IMR-90 (cell line): ENCODE results near the gene HDDC3. TPM values are rescaled to one million over a fixed set of nuclear protein-coding genes. Genes with fewer than 3 reads are reported as not detected.

Experiments
- ATAC-seq: fragments of 200-7000 bp; cut with Tn5 transposase; 2 replicates; pipeline ENCODE4 v1.9.1; 2020; ENCODE audit warnings: low read depth, mild to moderate bottlenecking, moderate library complexity
- BruUV-seq: library from RNA; stranded (reverse); fragments of 400-500 nt; replicated peaks from 2 replicates; lab custom pipeline; 2021; lab: Mats Ljungman, UMichigan
- CTCF ChIA-PET: fragments of 300-600 bp; formaldehyde crosslinking; extraction: SDS; loops from one replicate; lab custom pipeline; 2021; ENCODE audit warnings: antibody characterized with exemption; lab: Yijun Ruan, JAX
- POLR2A ChIA-PET: fragments of 300-600 bp; sonication (Branson Sonifier 250); formaldehyde crosslinking; loops from one replicate; lab custom pipeline; 2022; ENCODE audit warnings: antibody characterized with exemption; ENCODE audit not compliant: unreplicated experiment; lab: Charles Lee
- DNase-seq: peaks from one replicate; pipeline ENCODE4 v3.0.0; 2013
- H2AFZ ChIP-seq: replicated peaks from 2 replicates; pipeline ENCODE3; 2013; ENCODE audit warnings: low read length, mild to moderate bottlenecking; ENCODE audit not compliant: poor library complexity
- H2AK5ac ChIP-seq: 2 replicates; pipeline ENCODE4 v1.6.1; 2013; ENCODE audit warnings: low read depth, low read length, inconsistent platforms
- H2AK9ac ChIP-seq: replicated peaks from 2 replicates; pipeline ENCODE3; 2013; ENCODE audit warnings: mild to moderate bottlenecking, low read depth, low read length, moderate library complexity; ENCODE audit not compliant: poor library complexity
- H2BK120ac ChIP-seq: 2 replicates; pipeline ENCODE4 v1.6.1; 2013; ENCODE audit warnings: low read depth, low read length, inconsistent platforms
- H2BK15ac ChIP-seq: 3 replicates; pipeline ENCODE4 v1.6.1; 2013; ENCODE audit warnings: low read depth, low read length, inconsistent platforms
- H2BK20ac ChIP-seq: 2 replicates; pipeline ENCODE4 v1.6.1; 2013; ENCODE audit warnings: low read depth, mild to moderate bottlenecking, inconsistent platforms, low read length, moderate library complexity
- H2BK5ac ChIP-seq: 2 replicates; pipeline ENCODE4 v1.6.1; 2013; ENCODE audit warnings: mild to moderate bottlenecking, low read depth, low read length, inconsistent platforms; ENCODE audit not compliant: poor library complexity, severe bottlenecking
- H3K14ac ChIP-seq: replicated peaks from 2 replicates; pipeline ENCODE4 v1.6.1; 2013; ENCODE audit warnings: low read depth, low read length, inconsistent platforms
- H3K18ac ChIP-seq: 2 replicates; pipeline ENCODE4 v1.6.1; 2013; ENCODE audit warnings: low read depth, low read length, control low read depth
- H3K23ac ChIP-seq: 2 replicates; pipeline ENCODE4 v1.6.1; 2013; ENCODE audit warnings: low read depth, low read length, inconsistent platforms
- H3K27ac ChIP-seq: 2 replicates; pipeline ENCODE4 v1.5.1; 2013; ENCODE audit warnings: mild to moderate bottlenecking, control low read depth, low read length; ENCODE audit not compliant: insufficient read depth
- H3K27me3 ChIP-seq: 2 replicates; pipeline ENCODE4 v1.6.1; 2013; ENCODE audit warnings: low read length; ENCODE audit not compliant: control insufficient read depth, insufficient read depth
- H3K36me3 ChIP-seq: 2 replicates; pipeline ENCODE4 v1.6.1; 2013; ENCODE audit warnings: low read length, mixed read lengths; ENCODE audit not compliant: control insufficient read depth, insufficient read depth
- H3K4ac ChIP-seq: 2 replicates; pipeline ENCODE4 v1.6.1; 2013; ENCODE audit warnings: low read depth, low read length, inconsistent platforms
- H3K4me1 ChIP-seq: 2 replicates; pipeline ENCODE4 v1.6.1; 2013; ENCODE audit warnings: low read length, mixed read lengths; ENCODE audit not compliant: control insufficient read depth, insufficient read depth
- H3K4me2 ChIP-seq: 2 replicates; pipeline ENCODE4 v1.6.1; 2013; ENCODE audit warnings: low read depth, mild to moderate bottlenecking, control low read depth, low read length, moderate library complexity
- H3K4me3 ChIP-seq: 2 replicates; pipeline ENCODE4 v1.5.1; 2013; ENCODE audit warnings: low read depth, mild to moderate bottlenecking, control low read depth, low read length, moderate library complexity; ENCODE audit not compliant: insufficient read depth
- H3K56ac ChIP-seq: 2 replicates; pipeline ENCODE4 v1.6.1; 2013; ENCODE audit warnings: low read length, inconsistent platforms; ENCODE audit not compliant: insufficient read depth; ENCODE audit errors: extremely low read depth
- H3K79me1 ChIP-seq, 2 experiments: 2 replicates each; pipeline ENCODE4 v1.6.1; 2013; ENCODE audit warnings: low read length in 2 of 2, inconsistent platforms in 1 of 2, low read depth in 1 of 2
- H3K9ac ChIP-seq: 2 replicates; pipeline ENCODE4 v1.6.1; 2013; ENCODE audit warnings: low read depth, low read length, control low read depth
- H3K9me1 ChIP-seq: 2 replicates; pipeline ENCODE4 v1.6.1; 2013; ENCODE audit warnings: low read length, inconsistent platforms; ENCODE audit not compliant: insufficient read depth
- H3K9me3 ChIP-seq: 2 replicates; pipeline ENCODE4 v1.6.1; 2013; ENCODE audit warnings: low read length; ENCODE audit not compliant: control insufficient read depth, insufficient read depth
- H4K20me1 ChIP-seq: 2 replicates; pipeline ENCODE4 v1.6.1; 2013; ENCODE audit warnings: low read length, inconsistent platforms; ENCODE audit not compliant: insufficient read depth
- H4K5ac ChIP-seq: 2 replicates; pipeline ENCODE4 v1.6.1; 2013; ENCODE audit warnings: mild to moderate bottlenecking, low read depth, low read length, control low read depth
- H4K8ac ChIP-seq, 2 experiments: 2 replicates each; pipeline ENCODE4 v1.6.1; 2013; ENCODE audit warnings: low read depth in 2 of 2, low read length in 2 of 2, control low read depth in 1 of 2, inconsistent platforms in 1 of 2
- H4K91ac ChIP-seq: 2 replicates; pipeline ENCODE4 v1.6.1; 2013; ENCODE audit warnings: low read depth, low read length, inconsistent platforms; ENCODE audit not compliant: insufficient read depth
- CEBPB ChIP-seq: IDR thresholded peaks from 2 replicates; pipeline ENCODE4 v1.6.1; 2012; ENCODE audit warnings: low read depth, low read length, improper control_type of control experiment
- CHD1 ChIP-seq: IDR thresholded peaks from 2 replicates; pipeline ENCODE4 v1.6.1; 2012; ENCODE audit warnings: low read depth, low read length, improper control_type of control experiment
- FOS ChIP-seq: fragments of 150-350 bp; IDR thresholded peaks from 2 replicates; pipeline ENCODE4 v1.6.1; 2016; ENCODE audit warnings: low read depth, low read length
- MAZ ChIP-seq: IDR thresholded peaks from 2 replicates; pipeline ENCODE4 v1.6.1; 2012; ENCODE audit warnings: low read depth, mild to moderate bottlenecking, low read length, improper control_type of control experiment, moderate library complexity, borderline replicate concordance
- MXI1 ChIP-seq: IDR thresholded peaks from 2 replicates; pipeline ENCODE4 v1.6.1; 2012; ENCODE audit warnings: low read depth, mild to moderate bottlenecking, low read length, moderate library complexity, borderline replicate concordance
- NFE2L2 ChIP-seq: fragments of 150-350 bp; IDR thresholded peaks from 2 replicates; pipeline ENCODE4 v1.6.1; 2016; ENCODE audit warnings: low read depth, mild to moderate bottlenecking, low read length
- POLR2A ChIP-seq: IDR thresholded peaks from 2 replicates; pipeline ENCODE4 v1.6.1; 2012; ENCODE audit warnings: mild to moderate bottlenecking, low read depth, low read length
- RCOR1 ChIP-seq: IDR thresholded peaks from 2 replicates; pipeline ENCODE4 v1.6.1; 2012; ENCODE audit warnings: mild to moderate bottlenecking, low read length, improper control_type of control experiment; ENCODE audit not compliant: insufficient replicate concordance
- RFX5 ChIP-seq: IDR thresholded peaks from 2 replicates; pipeline ENCODE4 v1.8.0; 2012; ENCODE audit warnings: low read depth, mild to moderate bottlenecking, low read length, moderate library complexity
- SMC3 ChIP-seq: fragments of 150-350 bp; IDR thresholded peaks from 2 replicates; pipeline ENCODE4 v1.6.1; 2016; ENCODE audit warnings: low read depth, mild to moderate bottlenecking, antibody characterized with exemption, low read length, moderate library complexity
- WGBS, 2 experiments: methylation state at CpG; one replicate each; pipeline versions ENCODE4 v1.1.5 to v1.1.7; 2013; ENCODE audit warnings: missing lambda C conversion rate in 2 of 2; ENCODE audit not compliant: insufficient read length in 1 of 2; ENCODE audit errors: extremely low coverage in 2 of 2; 5-methylcytosine and 5-hydroxymethylcytosine counted together
- dilution Hi-C: fragments of 300-500 bp; cut with HindIII; formaldehyde crosslinking; loops from one replicate; pipeline ENCODE4 v1.14.3; 2018; ENCODE audit warnings: low sequenced_read_pairs; ENCODE audit not compliant: unreplicated experiment
- in situ Hi-C: fragments of 300-500 bp; cut with MboI; formaldehyde crosslinking; loops from 3 replicates; pipeline ENCODE4 v1.14.3; 2019; ENCODE audit warnings: low sequenced_read_pairs, inconsistent platforms, mixed read lengths
- intact Hi-C: fragments of 100-400 bp; cut with micrococcal nuclease; formaldehyde crosslinking; loops from 2 replicates; pipeline ENCODE4 v1.10.0; 2022
- polyA plus RNA-seq, 3 experiments: library from polyadenylated mRNA; depleted of rRNA; stranded (reverse); fragments of >200 nt; gene quantifications; 2 replicates each; pipeline ENCODE4 v1.2.3, GENCODE V29; 2012; ENCODE audit warnings: low replicate concordance in 1 of 3
- total RNA-seq: library from RNA; depleted of rRNA; stranded (reverse); fragments of >200 nt; gene quantifications from 2 replicates; pipeline ENCODE4 v1.2.3, GENCODE V29; 2012
- TF ChIP-seq, protein P1 (sequence below): conservative IDR thresholded peaks from 2 replicates; pipeline ENCODE4 v1.5.1; 2012; ENCODE audit warnings: mild to moderate bottlenecking, low read depth, low read length, improper control_type of control experiment
- TF ChIP-seq, protein P2 (sequence below): fragments of 150-350 bp; IDR thresholded peaks from 2 replicates; pipeline ENCODE4 v1.6.1; 2016; ENCODE audit warnings: low read depth, mild to moderate bottlenecking, low read length, moderate library complexity, borderline replicate concordance

HDDC3 gene
- total and polyA plus RNA-seq, 2 of the 4 experiments (the other 2 are of a cell fraction): 7.9 to 10.7 TPM

DNA sequence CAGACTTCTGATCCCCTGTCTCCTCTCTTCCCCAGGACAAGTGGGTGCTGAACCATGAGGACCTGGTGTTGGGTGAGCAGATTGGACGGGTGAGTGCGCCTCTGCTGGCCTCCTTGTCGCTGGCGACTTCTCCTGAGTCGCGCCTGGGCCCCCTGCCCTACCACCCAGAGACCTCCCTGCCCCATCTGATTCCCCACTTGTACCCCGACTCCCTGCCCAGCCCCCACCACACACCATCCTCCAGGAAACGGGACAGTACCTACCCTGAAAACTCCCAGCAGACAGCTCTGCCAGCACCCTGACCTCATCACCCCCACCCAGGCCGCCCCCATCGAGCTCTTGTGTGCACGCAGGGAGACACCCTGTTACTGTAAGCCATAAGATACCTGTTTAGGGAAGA is 40.3 kb downstream of the HDDC3 start:
- H4K8ac ChIP-seq: no peak overlapping the region
- TF ChIP-seq, protein P1, sequence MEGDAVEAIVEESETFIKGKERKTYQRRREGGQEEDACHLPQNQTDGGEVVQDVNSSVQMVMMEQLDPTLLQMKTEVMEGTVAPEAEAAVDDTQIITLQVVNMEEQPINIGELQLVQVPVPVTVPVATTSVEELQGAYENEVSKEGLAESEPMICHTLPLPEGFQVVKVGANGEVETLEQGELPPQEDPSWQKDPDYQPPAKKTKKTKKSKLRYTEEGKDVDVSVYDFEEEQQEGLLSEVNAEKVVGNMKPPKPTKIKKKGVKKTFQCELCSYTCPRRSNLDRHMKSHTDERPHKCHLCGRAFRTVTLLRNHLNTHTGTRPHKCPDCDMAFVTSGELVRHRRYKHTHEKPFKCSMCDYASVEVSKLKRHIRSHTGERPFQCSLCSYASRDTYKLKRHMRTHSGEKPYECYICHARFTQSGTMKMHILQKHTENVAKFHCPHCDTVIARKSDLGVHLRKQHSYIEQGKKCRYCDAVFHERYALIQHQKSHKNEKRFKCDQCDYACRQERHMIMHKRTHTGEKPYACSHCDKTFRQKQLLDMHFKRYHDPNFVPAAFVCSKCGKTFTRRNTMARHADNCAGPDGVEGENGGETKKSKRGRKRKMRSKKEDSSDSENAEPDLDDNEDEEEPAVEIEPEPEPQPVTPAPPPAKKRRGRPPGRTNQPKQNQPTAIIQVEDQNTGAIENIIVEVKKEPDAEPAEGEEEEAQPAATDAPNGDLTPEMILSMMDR: no peak
- TF ChIP-seq CHD1: no peak
- no peak for TF ChIP-seq MAZ
- no peak for TF ChIP-seq FOS
- no peak for TF ChIP-seq CEBPB
- TF ChIP-seq RFX5: no peak
- TF ChIP-seq, protein P2, sequence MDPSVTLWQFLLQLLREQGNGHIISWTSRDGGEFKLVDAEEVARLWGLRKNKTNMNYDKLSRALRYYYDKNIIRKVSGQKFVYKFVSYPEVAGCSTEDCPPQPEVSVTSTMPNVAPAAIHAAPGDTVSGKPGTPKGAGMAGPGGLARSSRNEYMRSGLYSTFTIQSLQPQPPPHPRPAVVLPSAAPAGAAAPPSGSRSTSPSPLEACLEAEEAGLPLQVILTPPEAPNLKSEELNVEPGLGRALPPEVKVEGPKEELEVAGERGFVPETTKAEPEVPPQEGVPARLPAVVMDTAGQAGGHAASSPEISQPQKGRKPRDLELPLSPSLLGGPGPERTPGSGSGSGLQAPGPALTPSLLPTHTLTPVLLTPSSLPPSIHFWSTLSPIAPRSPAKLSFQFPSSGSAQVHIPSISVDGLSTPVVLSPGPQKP: no peak
- TF ChIP-seq SMC3: no peak
- no peak for TF ChIP-seq MXI1
- no peak for TF ChIP-seq POLR2A
- TF ChIP-seq RCOR1: no peak
- no peak for TF ChIP-seq NFE2L2
- no peaks in the 10 kb centered on the region for H3K79me1 ChIP-seq
- ATAC-seq (no peak), DNase-seq (no peak)
- H3K4me3 ChIP-seq: no peak overlapping the region
- H3K27me3 ChIP-seq: no peaks in the 10 kb centered on the region
- H2BK15ac ChIP-seq: no peak overlapping the region
- no peak overlapping the region for H3K23ac ChIP-seq
- no peak overlapping the region for H3K4ac ChIP-seq
- no peak overlapping the region for H4K91ac ChIP-seq
- H2AK5ac ChIP-seq: no peak overlapping the region
- H2BK120ac ChIP-seq: no peak overlapping the region
- H2BK20ac ChIP-seq: no peak overlapping the region
- no peaks in the 10 kb centered on the region for H3K9me3 ChIP-seq
- H3K27ac ChIP-seq: no peak overlapping the region
- no peak overlapping the region for H2AK9ac ChIP-seq
- no peak overlapping the region for H3K9ac ChIP-seq
- no peaks in the 10 kb centered on the region for H3K4me1 ChIP-seq
- no peak overlapping the region for H2BK5ac ChIP-seq
- intact Hi-C loops (no loop called here), dilution Hi-C loops (no loop called here), in situ Hi-C loops (loop anchor here (25.0 kb wide), 1 partner anchor 580 kb away; no protein-coding TSS in a partner anchor)
- H3K56ac ChIP-seq: no peak overlapping the region
- no peaks in the 10 kb centered on the region for H4K20me1 ChIP-seq
- POLR2A ChIA-PET: interaction anchor here (0.6 kb wide), 1 partner anchor 17 kb away, joined by 24 read pairs; no protein-coding TSS in a partner anchor
- H3K9me1 ChIP-seq: peaks cover 3% of the 10 kb centered on the region; the same call in 1 of the 2 replicates
- H3K18ac ChIP-seq: no peak overlapping the region
- no TSS peak for BruUV-seq
- H4K5ac ChIP-seq: no peak overlapping the region
- 93% methylated on average over 7 of the region's 11 CpGs; no CpG with 5 or more reads in 1 of the 2 experiments for WGBS, 2 experiments
- H3K14ac ChIP-seq: no peak overlapping the region
- CTCF ChIA-PET: no interaction called here
- H2AFZ ChIP-seq: no peak overlapping the region
- H3K4me2 ChIP-seq: no peak overlapping the region
- peaks cover 28% of the 10 kb centered on the region for H3K36me3 ChIP-seq
